Sciatic nerve (tissue), 2 donors: Measurements from ENCODE around the gene FIP1L1. TPM values are rescaled to one million over a fixed set of nuclear protein-coding genes. Genes with fewer than 3 reads are reported as not detected.
"Not testable (repeated sequence)": the region's sequence is repeated elsewhere in the genome, so short reads cannot be mapped to it uniquely, and the experiment has no call there.

Source experiments
- ATAC-seq: fragments of 200-7000 bp; cut with Tn5 transposase; one replicate; pipeline ENCODE4 v1.9.1; 2020; ENCODE audit warnings: mild to moderate bottlenecking, moderate library complexity
- DNase-seq: peaks from one replicate; pipeline ENCODE4 v3.0.0-alpha.2; 2020; ENCODE audit warnings: low spot score
- intact Hi-C: fragments of 100-400 bp; cut with DNase I; formaldehyde crosslinking; loops from one replicate; pipeline ENCODE4 v1.14.2; 2022
- total RNA-seq: library from RNA; stranded (reverse); fragmentation: NEBNext Ultra II Directional; extraction: Animal tissue kit (Norgen Biotek cat#: 25700); gene quantifications from one replicate; pipeline ENCODE4 v1.2.1, GENCODE V29; 2021
- donor health status: DM: no; HTN: no; CAD: no.
- donor health status: DM: no; HTN: no; CAD: no.

Gene FIP1L1, protein sequence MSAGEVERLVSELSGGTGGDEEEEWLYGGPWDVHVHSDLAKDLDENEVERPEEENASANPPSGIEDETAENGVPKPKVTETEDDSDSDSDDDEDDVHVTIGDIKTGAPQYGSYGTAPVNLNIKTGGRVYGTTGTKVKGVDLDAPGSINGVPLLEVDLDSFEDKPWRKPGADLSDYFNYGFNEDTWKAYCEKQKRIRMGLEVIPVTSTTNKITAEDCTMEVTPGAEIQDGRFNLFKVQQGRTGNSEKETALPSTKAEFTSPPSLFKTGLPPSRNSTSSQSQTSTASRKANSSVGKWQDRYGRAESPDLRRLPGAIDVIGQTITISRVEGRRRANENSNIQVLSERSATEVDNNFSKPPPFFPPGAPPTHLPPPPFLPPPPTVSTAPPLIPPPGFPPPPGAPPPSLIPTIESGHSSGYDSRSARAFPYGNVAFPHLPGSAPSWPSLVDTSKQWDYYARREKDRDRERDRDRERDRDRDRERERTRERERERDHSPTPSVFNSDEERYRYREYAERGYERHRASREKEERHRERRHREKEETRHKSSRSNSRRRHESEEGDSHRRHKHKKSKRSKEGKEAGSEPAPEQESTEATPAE
- total RNA-seq, result 54.0 TPM

DNA sequence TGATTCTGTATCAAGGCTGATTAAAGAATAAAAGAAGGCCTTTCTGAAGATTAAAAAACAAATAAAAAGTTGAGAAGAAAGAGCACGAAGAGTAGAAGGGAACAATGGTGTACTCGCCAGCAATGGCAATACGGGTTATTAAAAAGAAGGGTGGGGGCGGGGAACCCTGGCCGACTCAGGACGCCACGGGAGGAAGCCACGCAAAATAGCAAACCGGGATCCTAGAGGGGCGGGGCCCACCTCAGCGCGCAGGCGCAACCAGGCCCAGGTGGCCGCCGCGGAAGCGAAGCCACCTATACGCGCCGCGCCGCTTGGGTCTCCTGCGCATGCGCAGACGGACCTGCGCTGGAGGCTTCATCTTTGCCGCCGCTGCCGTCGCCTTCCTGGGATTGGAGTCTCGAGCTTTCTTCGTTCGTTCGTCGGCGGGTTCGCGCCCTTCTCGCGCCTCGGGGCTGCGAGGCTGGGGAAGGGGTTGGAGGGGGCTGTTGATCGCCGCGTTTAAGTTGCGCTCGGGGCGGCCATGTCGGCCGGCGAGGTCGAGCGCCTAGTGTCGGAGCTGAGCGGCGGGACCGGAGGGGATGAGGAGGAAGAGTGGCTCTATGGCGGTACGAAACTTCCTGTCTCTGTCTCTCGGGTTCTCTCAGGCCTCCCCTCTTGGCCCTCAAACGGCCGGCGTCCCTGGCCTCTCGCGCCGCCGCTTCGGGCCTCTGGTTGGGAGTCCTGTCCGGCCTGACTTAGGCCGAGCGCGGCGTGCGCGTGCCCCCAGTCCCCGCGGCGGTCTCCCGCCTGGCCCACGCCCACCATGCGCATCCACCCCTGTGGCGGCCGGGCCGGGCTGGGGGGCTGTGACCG is at the start of gene FIP1L1:
Gene FIP1L1 (plus strand): TSS at position 323 of the 852 bp plus-strand sequence. CDS start 198 bp downstream, at position 521.
- ATAC-seq, result peak; percentile 100
- intact Hi-C loops, result no loop called here

DNA sequence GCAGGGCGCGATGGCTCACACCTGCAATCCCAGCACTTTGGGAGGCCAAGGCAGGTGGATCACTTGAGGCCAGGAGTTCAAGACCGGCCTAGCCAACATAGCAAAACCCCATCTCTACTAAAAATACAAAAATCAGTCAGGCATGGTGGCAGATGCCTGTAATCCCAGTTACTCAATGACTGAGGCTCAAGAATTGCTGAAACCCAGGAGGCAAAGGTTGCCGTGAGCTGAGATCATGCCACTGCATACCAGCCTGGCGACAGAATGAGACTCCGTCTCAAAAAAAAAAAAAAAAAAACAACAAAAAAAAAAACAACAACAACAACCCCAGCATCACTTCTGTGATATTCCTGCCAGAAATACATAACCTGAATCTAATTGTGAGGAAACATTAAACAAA is 42.5 kb upstream of the FIP1L1 start:
- intact Hi-C loops, result not testable (repeated sequence)

More for the DNA sequence above, at the start of gene FIP1L1:
- peak; percentile 97 for DNase-seq

DNA sequence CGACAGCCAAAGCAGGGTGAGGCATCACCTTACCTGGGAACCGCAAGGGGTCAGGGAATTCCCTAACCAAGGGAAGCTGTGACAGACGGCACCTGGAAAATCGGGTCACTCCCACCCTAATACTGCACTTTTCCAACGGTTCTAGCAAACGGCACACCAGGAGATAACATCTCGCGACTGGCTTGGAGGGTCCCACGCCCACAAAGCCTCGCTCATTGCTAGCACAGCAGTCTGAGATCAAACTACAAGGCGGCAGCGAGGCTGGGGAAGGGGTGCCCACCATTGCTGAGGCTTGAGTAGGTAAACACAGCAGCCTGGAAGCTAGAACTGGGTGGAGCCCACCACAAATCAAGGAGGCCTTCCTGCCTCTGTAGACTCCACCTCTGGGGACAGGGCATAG is 37.3 kb upstream of the FIP1L1 start:
- intact Hi-C loops, DNase-seq, ATAC-seq: not testable (repeated sequence)

More for the DNA sequence above, 42.5 kb upstream of the FIP1L1 start:
- not testable (repeated sequence) for DNase-seq, ATAC-seq

DNA sequence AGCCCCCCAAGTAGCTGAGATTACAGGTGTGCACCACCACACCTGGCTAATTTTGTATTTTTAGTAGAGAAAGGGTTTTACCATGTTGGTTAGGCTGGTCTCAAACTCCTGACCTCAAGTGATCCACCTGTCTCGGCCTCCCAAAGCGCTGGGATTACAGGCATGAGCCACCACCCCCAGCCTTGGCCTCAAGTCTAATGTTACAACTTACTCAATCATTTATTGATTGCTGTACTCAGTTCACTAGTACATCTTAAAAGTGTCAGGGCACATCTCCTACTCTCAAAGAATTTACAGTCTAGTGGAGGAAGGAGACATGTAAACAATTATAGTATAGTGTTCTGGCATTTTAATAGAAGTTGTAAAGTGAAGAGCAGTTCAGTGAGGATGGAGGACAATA is 31.0 kb upstream of the FIP1L1 start:
- intact Hi-C loops, ATAC-seq, DNase-seq: not testable (repeated sequence)

DNA sequence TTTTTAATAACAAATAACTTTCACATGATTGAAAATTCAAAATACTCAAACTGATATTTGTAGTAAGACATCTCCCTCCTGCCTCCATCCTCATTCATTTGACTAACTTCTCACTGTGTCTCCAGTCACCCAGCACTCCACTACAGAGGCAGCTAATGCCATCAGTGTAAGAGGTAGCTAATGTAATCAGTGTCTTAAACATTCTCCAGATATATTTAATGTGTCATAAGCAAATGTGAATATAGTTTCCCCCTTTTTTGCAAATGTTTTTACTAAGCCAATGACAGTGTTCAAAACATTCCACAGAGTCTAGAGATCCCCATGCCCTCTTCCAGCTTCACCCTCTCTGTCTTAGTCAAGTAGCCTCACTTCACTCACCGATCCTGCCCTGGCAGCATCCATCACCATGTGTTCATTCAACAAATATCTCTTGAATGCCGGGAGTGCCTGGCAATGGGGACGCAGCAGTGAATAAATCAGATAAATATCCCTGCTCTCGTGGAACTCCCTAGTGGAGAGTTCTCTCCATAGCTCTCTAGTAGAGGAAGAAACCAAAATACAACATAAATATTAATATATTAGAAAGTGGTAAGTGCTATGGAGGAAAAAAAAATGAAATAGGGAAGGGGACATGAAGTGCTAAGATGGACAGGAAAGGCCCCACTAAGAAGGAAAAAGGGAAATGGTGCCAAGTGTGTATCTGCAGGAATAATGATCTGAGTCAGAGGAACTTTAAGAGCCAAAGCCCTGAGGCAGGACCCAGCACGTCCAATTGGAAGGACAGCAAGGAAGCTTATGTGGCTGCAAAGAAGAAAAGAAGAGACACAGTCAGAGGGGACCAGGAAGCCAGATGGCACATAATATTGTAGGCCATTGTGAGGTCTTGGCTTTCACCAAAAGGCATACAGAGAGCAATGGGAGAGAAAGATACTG is 30.3 kb upstream of the FIP1L1 start:
- no peak for ATAC-seq
- no peak for DNase-seq
- intact Hi-C loops, result no loop called here

DNA sequence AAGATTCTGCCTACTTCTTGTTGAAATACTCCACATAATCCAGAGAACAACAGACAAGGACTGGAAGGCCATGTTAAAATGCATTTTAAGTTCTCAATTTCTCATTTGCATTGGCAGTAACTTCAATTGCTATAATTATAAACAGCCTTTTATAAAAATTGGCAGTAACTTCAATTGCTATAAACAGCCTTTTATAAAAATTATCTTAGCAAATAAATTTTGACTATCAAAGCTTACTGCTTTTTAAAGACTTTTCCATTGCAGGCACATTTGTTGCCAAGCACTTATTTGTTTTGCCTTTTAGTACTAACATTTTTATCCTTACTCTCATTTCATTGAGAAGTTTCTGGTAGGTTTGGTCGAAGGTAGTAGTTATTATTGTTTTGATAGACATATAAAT is 29.4 kb upstream of the FIP1L1 start:
- DNase-seq (no peak), ATAC-seq (no peak)
- intact Hi-C loops, result no loop called here

DNA sequence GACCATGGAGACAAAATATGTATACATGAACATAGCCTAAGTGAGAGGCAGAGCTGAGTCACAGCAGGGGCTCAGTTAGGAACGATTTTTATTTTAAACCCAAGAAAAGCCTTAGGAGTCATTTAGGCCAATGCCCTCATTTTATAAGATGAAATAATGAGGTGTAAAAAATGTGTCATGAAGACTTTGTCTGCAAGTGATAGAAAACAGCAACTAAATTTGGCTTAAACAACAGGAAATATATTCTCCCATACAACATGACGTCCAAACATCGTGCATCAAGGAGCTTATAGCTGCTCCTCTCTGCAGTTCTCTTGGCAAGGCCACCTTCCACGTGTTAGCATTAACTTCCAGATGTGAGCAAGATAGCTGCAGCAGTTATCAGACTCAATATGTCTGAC is 28.4 kb upstream of the FIP1L1 start:
- no peak for ATAC-seq
- intact Hi-C loops, result no loop called here
- no peak for DNase-seq

DNA sequence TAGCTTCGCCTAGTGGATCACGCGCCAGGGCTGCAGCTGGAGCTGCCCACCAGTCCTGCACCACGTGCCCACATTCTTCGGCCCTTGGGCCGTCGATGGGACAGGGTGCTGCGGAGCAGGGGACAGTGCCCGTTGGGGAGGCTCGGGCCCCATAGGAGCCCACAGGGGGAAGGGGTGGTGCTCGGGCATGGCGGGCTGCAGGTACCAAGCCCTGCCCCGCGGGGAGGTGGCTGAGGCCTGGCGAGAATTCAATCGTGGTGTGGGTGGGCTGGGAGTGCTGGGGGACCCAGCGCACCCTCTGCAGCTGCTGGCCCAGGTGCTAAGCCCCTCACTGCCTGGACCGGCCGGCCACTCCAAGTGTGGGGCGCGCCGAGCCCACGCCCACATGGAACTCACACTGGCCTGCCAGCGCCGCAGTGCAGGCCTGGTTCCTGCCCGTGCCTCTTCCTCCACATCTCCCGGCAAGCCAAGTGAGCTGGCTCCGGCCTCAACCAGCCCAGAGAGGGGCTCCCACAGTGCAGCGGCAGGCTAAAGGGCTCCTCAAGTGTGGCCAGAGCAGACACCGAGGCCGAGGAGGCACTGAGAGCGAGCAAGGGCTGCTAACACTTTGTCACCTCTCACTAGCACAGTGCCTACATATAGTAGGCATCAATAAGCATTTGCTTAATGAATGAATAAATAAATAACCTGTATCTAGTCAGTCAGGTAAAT is 23.3 kb upstream of the FIP1L1 start:
- intact Hi-C loops, result no loop called here
- ATAC-seq (no peak), DNase-seq (no peak)

DNA sequence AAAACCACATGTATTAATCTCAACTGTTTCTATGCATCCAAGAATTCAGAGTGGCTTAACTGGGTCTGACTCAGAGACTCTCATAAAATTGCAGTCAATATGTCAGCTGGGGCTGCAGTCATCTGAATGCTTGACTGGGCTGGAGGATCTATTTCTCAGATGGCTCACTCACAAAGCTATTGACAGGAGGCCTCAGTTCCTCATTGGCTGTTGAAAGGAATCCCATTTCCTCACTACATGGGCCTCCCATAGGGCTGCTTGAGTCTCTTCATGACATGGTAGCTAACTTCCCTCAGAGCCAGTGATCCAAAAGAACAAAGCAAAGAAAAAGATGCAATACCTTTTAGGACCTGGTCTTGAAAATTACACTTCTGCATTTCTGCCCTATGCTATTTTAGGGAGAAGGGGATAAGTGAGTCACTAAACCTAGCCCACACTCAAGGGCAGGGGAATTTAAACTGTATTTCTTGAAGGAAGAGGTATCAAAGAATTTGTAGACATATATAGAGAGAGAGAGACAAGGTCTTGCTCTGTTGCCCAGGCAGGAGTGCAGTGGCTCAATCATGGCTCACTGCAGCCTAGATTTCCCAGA is 21.4 kb upstream of the FIP1L1 start:
- intact Hi-C loops, result no loop called here

DNA sequence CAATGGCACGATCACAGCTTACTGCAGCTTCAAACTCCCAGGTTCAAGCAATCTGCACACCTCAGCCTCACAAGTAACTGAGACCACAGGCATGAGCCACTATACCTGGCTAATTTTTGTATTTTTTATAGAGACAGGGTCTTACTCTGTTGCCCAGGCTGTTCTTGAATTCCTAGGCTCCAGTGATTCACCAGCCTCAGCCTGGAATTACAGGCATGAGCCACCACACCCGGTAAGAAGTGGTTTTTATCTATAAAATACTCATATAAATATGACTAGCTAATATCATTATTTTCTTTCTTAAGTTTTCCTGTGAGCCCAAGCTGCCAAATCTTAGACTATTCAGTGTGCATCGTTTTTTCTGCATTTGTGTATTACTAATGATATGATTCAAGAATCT is 16.0 kb upstream of the FIP1L1 start:
- no peak for DNase-seq
- intact Hi-C loops, result no loop called here
- no peak for ATAC-seq

More for the DNA sequence above, 21.4 kb upstream of the FIP1L1 start:
- ATAC-seq (no peak), DNase-seq (no peak)

DNA sequence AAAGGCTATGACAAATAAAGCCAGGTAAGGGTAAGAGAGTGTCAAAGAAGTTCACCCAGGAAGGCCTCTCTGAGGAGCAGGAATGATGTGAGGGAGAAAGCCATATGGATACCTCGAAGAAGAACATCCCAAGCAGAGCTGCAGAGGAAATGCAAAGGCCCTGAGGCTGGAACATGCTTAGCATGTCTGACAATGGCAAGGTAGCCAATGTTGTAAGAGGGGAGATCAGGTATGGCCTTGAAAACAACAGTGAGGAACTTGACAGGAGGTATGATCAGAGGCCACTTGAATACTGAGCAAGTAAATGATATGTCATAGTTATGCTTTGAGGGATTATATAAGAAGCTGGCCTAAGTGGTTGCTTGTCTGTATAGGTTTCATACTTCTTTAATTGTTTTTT is 15.3 kb upstream of the FIP1L1 start:
- ATAC-seq (no peak), DNase-seq (no peak)
- intact Hi-C loops, result no loop called here

DNA sequence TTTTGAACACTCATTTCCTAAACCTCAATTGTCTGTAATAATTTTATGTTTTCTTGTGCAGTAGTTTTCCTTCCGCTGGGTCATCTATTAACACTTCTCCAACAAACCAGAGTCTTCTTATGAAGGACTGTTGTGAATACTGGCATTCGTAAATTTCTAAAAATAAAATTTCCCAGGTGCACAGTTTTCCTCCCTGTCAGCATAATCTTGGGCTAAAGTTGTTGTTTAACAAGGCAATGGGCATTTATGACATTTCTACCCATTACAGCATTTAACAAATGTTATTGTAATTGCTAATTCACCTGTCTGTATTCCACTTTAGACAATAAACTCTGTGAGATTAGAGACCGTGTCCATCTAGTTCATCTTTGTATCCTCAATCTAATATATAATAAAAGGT is 12.8 kb upstream of the FIP1L1 start:
- no peak for ATAC-seq
- DNase-seq, result no peak
- intact Hi-C loops, result no loop called here

DNA sequence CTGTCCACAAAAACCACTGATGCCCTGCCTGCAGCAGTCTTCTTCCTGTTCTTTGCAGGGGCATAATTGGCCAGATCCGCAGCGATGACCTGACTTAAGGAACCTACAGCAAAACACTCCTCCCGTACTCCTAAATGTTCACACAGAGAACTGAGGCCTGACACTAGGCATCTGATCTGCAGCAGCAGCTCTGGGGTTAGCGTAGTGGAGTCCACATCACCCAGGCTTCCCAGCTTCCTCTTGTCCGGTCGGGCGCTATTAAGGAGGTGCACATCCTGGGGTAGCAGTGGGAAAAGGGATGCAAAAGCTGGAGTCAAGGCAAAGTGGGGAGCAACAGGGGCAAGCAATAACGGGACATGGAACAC is 12.3 kb upstream of the FIP1L1 start:
- intact Hi-C loops, result no loop called here
- DNase-seq, result no peak
- ATAC-seq, result peak; percentile 7

DNA sequence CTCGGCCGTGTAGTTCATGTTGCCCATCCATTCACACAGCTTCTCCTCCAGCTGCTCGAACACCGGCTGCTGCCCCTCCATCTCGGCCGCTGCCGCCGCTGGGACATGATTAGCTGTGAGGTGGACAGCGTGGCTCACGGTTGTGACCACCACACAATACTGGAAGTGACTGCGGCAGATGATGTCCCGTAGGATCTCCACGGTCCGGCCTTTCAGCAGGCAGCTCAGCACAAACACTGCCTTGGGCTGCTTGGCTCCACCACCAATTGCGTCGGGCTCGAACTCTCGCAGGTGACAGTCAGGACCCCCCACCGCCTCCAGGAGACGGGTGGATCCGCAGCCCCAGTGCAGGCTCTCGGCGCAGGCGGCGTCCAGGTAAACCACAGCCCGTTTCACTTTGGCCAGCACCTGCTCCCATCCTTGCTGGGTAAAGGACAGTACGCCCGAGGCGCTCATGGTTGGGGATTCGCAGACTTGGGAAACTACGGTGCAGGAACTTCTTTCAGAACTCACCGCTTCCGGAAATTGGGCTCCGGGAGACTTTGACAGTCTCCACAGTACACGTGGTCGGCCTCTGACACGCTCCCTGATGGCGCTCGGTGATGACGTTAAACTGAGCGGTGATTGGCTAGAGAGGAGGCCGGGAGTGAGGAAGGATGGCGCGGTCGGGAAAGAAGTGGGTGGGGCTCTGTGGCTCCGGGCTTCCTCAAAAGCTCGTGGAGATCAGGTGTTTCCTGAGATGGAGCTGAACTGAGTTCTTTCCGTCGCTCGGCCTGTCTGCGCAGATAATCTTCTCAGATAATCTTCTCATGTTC is 11.7 kb upstream of the FIP1L1 start, which contains the start of gene SCFD2:
Gene SCFD2 (minus strand): TSS at position 576 of the 815 bp plus-strand sequence.
- DNase-seq, result peak; percentile 99
- ATAC-seq, result peak; percentile 100
- intact Hi-C loops, result no loop called here

DNA sequence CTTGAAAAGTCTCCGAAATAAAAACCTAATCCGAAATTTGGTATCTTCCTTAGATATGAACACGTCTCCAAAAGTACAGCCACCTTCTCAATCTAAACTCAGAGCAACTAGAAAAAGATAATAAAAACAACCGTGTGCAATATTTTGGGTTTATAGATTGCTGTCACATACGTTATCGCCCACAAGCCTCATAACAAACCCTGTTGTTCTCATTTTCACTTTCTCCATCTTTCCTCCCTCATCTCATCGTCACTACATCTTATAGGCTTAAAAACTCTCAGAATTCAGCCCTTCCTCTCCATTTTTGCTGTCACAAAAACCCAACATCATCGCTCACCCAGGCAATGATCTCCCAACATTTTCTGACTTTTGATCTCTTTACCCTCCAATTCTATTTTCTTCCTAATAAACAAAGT is 11.1 kb upstream of the FIP1L1 start:
- intact Hi-C loops, result no loop called here
- no peak for ATAC-seq
- no peak for DNase-seq

DNA sequence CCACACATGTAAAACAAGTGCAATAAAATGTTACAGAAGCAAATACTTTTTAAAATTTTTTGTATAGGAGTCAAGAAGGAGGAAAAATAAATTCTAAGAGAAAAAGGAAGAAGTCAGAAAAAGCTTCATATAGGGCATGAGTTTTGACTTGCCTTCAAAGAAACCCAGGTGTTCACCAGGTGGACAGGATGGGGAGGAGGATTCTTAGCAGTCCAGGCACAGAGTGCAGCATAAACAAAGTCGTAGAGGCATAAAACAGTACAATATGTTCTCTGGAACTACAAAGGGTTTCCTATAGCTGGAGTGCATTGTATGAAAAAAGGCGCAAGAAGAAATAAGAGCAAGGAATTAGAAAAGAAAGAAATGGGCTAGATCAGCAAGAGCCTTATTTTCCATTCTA is 9.7 kb upstream of the FIP1L1 start:
- intact Hi-C loops, result no loop called here
- no peak for DNase-seq
- no peak for ATAC-seq

DNA sequence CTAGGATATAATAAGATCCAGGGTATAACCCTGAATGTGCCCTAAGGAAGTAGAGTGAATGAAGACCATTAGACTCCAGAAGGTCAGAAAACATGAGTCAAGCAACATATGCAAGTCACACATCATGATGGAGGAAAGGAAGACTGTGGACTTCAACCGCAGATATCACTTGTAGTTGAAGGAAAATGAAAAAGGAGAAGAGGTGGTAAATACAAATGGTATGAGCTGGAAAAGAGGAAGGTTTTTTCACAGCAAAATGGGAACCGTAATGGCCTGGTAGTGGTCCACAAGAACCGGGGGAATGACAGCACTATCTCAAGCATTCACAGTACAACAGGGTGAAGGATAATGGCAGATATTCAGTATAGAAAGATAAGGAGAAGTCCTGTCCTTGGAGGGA is 6.4 kb upstream of the FIP1L1 start:
- ATAC-seq, result no peak
- no peak for DNase-seq
- intact Hi-C loops, result no loop called here
